Measurements from ENCODE around the gene PHTF2.

The PHTF2 gene

GRCh38 chr7:77877791-77878190 lies 79.2 kb downstream of the PHTF2 start:
- DNase-seq (ENCODE audit: low read depth), result no peak
- H3K4me3 ChIP-seq (ENCODE audit: control insufficient read depth, low read depth, low read length), result no peak overlapping the region
- TF ChIP-seq CTCF (IDR thresholded peaks at IDR 0.05; ENCODE audit: control insufficient read depth, insufficient read depth, low read depth, low read length, missing control alignments), result no peak

- no peak overlapping the region for H3K4me3 ChIP-seq (ENCODE audit: control insufficient read depth, low read depth, low read length)
- no peak for DNase-seq (ENCODE audit: low read depth)
- no peak for TF ChIP-seq CTCF (IDR thresholded peaks at IDR 0.05; ENCODE audit: control insufficient read depth, insufficient read depth, low read depth, low read length, missing control alignments)
Measured at GRCh38 chr7:77878500-77878899, 79.9 kb downstream of the PHTF2 start.

- H3K4me3 ChIP-seq (ENCODE audit: control insufficient read depth, low read depth, low read length), result no peak overlapping the region
- no peak for TF ChIP-seq CTCF (IDR thresholded peaks at IDR 0.05; ENCODE audit: control insufficient read depth, insufficient read depth, low read depth, low read length, missing control alignments)
- DNase-seq (ENCODE audit: low read depth), result no peak
Measured at GRCh38 chr7:77879272-77879671, 80.7 kb downstream of the PHTF2 start.

GRCh38 chr7:77881871-77882270 lies 83.3 kb downstream of the PHTF2 start:
- TF ChIP-seq CTCF (IDR thresholded peaks at IDR 0.05; ENCODE audit: control insufficient read depth, insufficient read depth, low read depth, low read length, missing control alignments), result no peak
- DNase-seq (ENCODE audit: low read depth), result no peak
- no peak overlapping the region for H3K4me3 ChIP-seq (ENCODE audit: control insufficient read depth, low read depth, low read length)

GRCh38 chr7:77885155-77885554 lies 86.6 kb downstream of the PHTF2 start:
- no peak for DNase-seq (ENCODE audit: low read depth)
- no peak for TF ChIP-seq CTCF (IDR thresholded peaks at IDR 0.05; ENCODE audit: control insufficient read depth, insufficient read depth, low read depth, low read length, missing control alignments)
- no peak overlapping the region for H3K4me3 ChIP-seq (ENCODE audit: control insufficient read depth, low read depth, low read length)

- no peak overlapping the region for H3K4me3 ChIP-seq (ENCODE audit: control insufficient read depth, low read depth, low read length)
- TF ChIP-seq CTCF (IDR thresholded peaks at IDR 0.05; ENCODE audit: control insufficient read depth, insufficient read depth, low read depth, low read length, missing control alignments), result no peak
- peak; percentile 75 for DNase-seq (ENCODE audit: low read depth)
Measured at GRCh38 chr7:77887567-77887966, 89.0 kb downstream of the PHTF2 start.

GRCh38 chr7:77888998-77889397 lies 90.4 kb downstream of the PHTF2 start:
- no peak for DNase-seq (ENCODE audit: low read depth)
- TF ChIP-seq CTCF (IDR thresholded peaks at IDR 0.05; ENCODE audit: control insufficient read depth, insufficient read depth, low read depth, low read length, missing control alignments), result no peak
- no peak overlapping the region for H3K4me3 ChIP-seq (ENCODE audit: control insufficient read depth, low read depth, low read length)
